GM12875 (cell line): ENCODE data around the gene TRIM14.

Experiments
- H3K4me3 ChIP-seq: one replicate; pipeline ENCODE4 v1.5.1; 2011; ENCODE audit warnings: low read depth, low read length, control low read depth
- CTCF ChIP-seq: IDR thresholded peaks from 2 replicates; pipeline ENCODE4 v1.5.1; 2011; ENCODE audit warnings: low read depth, mild to moderate bottlenecking, control low read depth, inconsistent platforms, low read length, moderate library complexity, borderline replicate concordance; ENCODE audit not compliant: insufficient read depth

Gene TRIM14

DNA sequence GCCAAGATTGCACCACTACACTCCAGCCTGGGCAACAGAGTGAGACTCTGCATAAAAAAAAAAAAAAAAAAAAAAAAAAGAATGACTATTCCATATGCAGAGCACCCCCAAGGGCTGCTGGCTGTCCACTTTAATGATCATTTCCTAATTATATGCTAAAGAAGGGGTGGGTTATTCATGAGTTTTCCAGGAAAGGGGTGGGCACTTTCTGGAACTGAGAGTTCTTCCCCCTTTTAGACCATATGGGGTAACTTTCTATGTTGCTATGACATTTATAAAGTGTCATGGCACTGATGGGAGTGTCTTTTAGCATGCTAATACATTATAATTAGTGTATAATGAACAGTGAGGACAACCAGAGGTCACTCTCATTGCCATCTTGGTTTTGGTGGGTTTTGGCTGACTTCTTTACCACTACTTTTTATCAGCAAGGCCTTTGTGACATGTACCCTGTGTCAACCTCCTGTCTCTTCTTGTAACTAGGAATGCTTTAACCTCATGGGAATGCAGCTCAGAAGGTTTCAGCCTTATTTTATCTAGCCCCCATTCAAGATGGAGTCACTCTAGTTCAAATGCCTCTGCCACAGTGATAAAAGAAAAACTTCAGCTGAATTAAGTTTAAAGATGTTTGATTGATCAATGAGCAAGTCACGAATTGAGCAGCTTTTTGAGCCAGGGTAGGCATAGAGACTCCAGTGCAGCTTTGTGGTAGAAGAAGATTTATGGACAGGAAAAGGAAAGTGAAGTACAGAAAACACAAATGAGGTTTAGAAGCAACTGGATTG lies 69.5 kb downstream of the TRIM14 start:
- no peak for TF ChIP-seq CTCF
- H3K4me3 ChIP-seq, result no peak overlapping the region

DNA sequence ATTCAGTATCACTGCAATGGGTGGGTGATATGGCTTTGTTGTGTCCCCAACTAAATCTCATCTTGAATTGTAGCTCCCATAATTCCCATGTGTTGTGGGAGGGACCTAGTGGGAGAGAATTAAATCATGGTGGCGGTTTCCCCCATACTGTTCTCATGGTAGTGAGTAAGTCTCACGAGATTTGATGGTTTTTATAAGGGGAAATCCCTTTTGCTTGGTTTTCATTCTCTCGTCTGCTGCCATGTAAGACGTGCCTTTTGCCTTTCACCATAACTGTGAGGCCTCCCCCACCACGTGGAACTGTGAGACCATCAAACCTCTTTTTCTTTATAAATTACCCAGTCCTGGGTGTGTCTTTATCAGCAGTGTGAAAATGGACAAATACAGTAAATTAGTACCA lies 72.0 kb downstream of the TRIM14 start:
- TF ChIP-seq CTCF, result no peak
- H3K4me3 ChIP-seq, result no peak overlapping the region

DNA sequence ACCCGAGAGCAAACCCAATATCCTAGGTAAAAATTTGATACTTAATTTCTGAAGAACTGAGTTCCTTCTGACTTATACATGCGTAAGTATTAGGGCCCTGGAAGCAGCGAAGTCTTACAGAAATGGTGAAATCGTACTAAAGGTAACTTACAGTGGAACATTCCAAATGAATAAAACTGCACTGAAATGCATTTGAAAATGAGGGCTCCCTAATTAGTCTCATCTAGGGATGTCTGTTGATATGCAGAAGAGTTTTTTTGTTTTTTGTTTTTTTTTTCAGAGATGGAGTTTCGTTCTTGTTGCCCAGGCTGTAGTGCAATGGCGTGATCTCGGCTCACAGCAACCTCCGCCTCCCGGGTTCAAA lies 72.9 kb downstream of the TRIM14 start:
- no peak overlapping the region for H3K4me3 ChIP-seq
- no peak for TF ChIP-seq CTCF

DNA sequence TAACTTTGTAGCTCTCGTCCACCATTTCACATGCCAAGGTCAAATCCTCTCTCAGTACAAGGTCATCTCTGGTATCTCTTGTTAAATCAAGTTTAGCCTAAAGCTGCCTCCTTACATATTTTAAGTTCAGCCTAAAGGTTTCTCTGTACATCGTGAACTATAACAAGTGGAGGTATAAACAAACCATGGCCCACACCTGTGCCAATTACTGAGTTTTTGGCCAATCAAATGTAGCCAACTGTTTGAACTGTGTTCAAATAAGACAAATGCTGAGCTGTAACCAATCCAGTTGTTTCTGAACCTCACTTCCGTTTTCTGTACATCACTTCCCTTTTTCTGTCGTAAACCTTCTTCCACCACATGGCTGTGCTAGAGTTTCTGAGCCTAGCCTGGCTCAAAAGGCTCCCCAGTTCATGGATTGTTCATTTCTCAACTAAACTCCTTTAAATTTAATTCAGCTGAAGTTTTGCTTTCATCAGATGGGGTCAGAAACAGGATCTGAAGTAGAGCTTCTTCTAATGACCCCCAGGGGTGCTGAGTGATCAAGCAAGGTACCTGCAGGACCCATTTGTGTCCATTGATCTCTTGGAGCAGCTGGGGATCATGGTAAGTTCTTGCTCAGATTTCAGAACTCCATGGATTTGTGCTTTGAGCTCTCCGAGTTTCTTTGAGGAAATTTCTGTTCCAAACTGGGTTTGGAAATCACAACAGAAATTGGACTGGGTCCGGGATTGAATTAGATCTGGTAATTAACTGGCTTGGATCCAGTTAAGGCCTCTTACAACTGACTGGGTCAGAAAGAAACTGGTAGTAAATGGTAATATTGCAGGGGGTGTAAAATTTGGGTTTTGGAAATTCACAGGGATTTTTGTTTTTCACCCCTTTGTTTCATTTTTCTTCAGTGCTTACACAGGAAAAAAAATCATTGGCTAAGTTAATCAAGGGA lies 73.5 kb downstream of the TRIM14 start:
- peak overlapping the region; percentile 35 for H3K4me3 ChIP-seq
- 0 out of 2 replicates have a peak, but pooled peaks have one; percentile 1 for TF ChIP-seq CTCF

DNA sequence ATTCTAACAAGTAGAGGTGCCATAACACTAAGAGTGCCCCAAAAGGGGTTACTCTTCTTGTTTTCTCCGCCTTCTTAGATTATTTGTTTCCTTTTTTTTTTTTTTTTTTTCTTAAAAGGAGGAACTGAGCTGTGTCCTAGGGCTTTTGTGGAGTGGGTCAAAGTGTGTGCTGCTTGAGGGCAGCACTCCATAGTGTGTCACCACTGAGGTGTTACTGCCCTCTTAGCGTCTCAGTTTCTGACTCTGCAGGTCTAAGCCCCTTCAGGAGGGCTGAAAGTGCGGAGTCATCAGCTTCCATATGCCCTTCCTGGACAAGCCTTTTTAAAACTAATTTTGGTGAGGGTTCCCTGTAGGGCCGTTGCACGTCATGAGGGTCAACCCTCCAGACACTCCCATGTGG lies 75.1 kb downstream of the TRIM14 start:
- TF ChIP-seq CTCF, result no peak

DNA sequence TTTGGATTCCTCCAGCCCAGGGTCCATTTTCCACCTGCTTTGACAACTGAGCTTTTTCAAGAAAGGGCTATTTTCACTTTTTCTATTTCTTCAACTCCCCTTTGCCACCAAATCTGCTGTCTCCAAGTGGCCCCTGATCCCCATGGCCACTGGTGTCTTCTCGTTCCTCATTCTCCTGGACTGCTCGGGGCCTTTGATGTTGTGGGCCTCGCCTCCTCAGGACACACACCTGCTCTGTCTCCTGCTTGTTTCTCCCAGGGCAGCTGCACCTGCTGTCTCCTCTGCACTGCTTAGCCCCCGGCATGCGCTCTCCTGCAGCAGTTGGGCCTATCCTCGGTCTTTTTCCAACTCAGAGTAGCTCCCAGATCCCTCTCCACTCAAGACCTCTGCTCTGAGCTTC lies 78.8 kb downstream of the TRIM14 start:
- H3K4me3 ChIP-seq, result no peak overlapping the region
- no peak for TF ChIP-seq CTCF

More for the DNA sequence above, 75.1 kb downstream of the TRIM14 start:
- no peak overlapping the region for H3K4me3 ChIP-seq
